ENCODE results near the gene IL32.

Gene IL32

GRCh38 chr16:3112881-3113574, 47.6 kb downstream of the IL32 start:
- DNase-seq (ENCODE audit: low spot score in 2 of 2) (no peak), ATAC-seq (ENCODE audit: low read depth) (no peak)
- Mint-ChIP-seq H3K9me3 (no peaks in the 10 kb centered on the region), H3K4me1 (no peaks in the 10 kb centered on the region), H3K4me3 (no peak overlapping the region), H3K27me3 (peaks cover 18% of the 10 kb centered on the region), H3K27ac (no peak overlapping the region), H3K36me3 (peaks cover 4% of the 10 kb centered on the region)

GRCh38 chr16:3113765-3114479, 48.5 kb downstream of the IL32 start:
- DNase-seq (ENCODE audit: low spot score in 2 of 2) (no peak), ATAC-seq (ENCODE audit: low read depth) (no peak)
- H3K36me3 Mint-ChIP-seq: peaks cover 4% of the 10 kb centered on the region
- H3K27me3 Mint-ChIP-seq: peaks cover 18% of the 10 kb centered on the region
- H3K4me1 Mint-ChIP-seq: no peaks in the 10 kb centered on the region
- H3K9me3 Mint-ChIP-seq: no peaks in the 10 kb centered on the region
- H3K27ac Mint-ChIP-seq: no peak overlapping the region
- no peak overlapping the region for H3K4me3 Mint-ChIP-seq

GRCh38 chr16:3115003-3115402, 49.6 kb downstream of the IL32 start:
- Mint-ChIP-seq H3K4me3 (no peak overlapping the region), H3K9me3 (no peaks in the 10 kb centered on the region), H3K27me3 (peaks cover 18% of the 10 kb centered on the region), H3K4me1 (no peaks in the 10 kb centered on the region), H3K36me3 (peaks cover 4% of the 10 kb centered on the region), H3K27ac (no peak overlapping the region)
- no peak for ATAC-seq (ENCODE audit: low read depth)
- no peak for DNase-seq (ENCODE audit: low spot score in 2 of 2)

- Mint-ChIP-seq H3K27me3 (peaks cover 17% of the 10 kb centered on the region), H3K4me1 (no peaks in the 10 kb centered on the region), H3K27ac (no peak overlapping the region), H3K9me3 (no peaks in the 10 kb centered on the region), H3K36me3 (peaks cover 4% of the 10 kb centered on the region), H3K4me3 (no peak overlapping the region)
- DNase-seq (ENCODE audit: low spot score in 2 of 2) (no peak), ATAC-seq (ENCODE audit: low read depth) (no peak)
Observed at GRCh38 chr16:3115561-3115960, 50.1 kb downstream of the IL32 start.

GRCh38 chr16:3118204-3118790, 52.9 kb downstream of the IL32 start:
- no peaks in the 10 kb centered on the region for H3K4me1 Mint-ChIP-seq
- no peak overlapping the region for H3K27ac Mint-ChIP-seq
- no peak overlapping the region for H3K4me3 Mint-ChIP-seq
- DNase-seq (ENCODE audit: low spot score in 2 of 2): no peak
- H3K36me3 Mint-ChIP-seq: peaks cover 4% of the 10 kb centered on the region
- H3K27me3 Mint-ChIP-seq: peaks cover 7% of the 10 kb centered on the region
- no peak for ATAC-seq (ENCODE audit: low read depth)
- no peaks in the 10 kb centered on the region for H3K9me3 Mint-ChIP-seq

GRCh38 chr16:3118846-3119245, 53.4 kb downstream of the IL32 start:
- Mint-ChIP-seq H3K27ac (no peak overlapping the region), H3K4me1 (peaks cover 4% of the 10 kb centered on the region), H3K27me3 (peaks cover 6% of the 10 kb centered on the region), H3K9me3 (no peaks in the 10 kb centered on the region), H3K4me3 (no peak overlapping the region), H3K36me3 (peaks cover 4% of the 10 kb centered on the region)
- no peak for DNase-seq (ENCODE audit: low spot score in 2 of 2)
- no peak for ATAC-seq (ENCODE audit: low read depth)
